Measurements from ENCODE around the gene MSX1. TPM values are rescaled to one million over a fixed set of nuclear protein-coding genes. Genes with fewer than 3 reads are reported as not detected.

The MSX1 gene
- total and polyA plus RNA-seq, 2 of the 8 experiments (the other 6 are each of a cell fraction or from before 2014, with no cell fraction given), result 0.47 TPM; not detected in 1

DNA sequence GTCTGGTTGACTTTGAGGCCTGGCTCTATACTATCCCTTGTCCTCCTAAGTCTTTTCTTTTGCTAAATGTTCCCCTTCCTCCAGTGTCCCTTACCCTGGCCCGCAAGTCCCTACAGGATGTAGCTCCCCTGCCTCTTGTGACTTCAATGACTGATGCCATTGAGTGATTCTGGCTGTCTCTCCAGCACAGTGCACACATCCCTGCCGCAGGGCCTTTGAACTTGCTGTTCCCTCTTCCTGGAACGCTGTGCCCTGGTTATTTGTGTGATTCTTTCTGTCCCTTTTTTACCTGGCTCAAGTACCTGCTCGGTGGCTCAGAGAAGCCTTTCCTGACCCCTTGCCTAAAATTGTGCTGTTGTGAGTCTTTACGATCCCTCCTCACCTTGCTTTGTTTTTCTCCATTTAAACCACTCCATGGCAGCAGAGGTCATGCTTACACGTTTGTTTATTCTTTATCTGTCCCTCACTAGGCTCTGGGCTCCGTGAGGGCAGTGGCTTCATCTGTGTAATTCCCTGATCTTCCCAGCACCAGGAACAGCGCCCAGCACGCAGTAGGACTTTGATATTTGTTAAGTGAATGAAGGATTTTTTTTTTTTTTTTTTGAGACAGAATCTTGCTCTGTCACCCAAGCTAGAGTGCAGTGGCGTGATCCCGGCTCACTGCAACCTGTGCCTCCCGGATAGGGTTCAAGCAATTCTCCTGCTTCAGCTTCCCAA lies 17.6 kb downstream of the MSX1 start:
- Histone ChIP-seq H3K56ac (replicated peaks; ENCODE audit: insufficient read length, low read depth, low read length) (no peak overlapping the region), H3K36me3 (ENCODE audit: control insufficient read depth in 2 of 4, insufficient read depth in 4 of 4, low read length in 3 of 4) (no peaks in the 10 kb centered on the region), H2BK15ac (ENCODE audit: low read length) (no peak overlapping the region; the same call in 1 of the 2 replicates), H3K18ac (ENCODE audit: extremely low read depth, low read length) (no peak overlapping the region), H3K9ac (replicated peaks in 1 of 4; ENCODE audit: extremely low read depth in 1 of 4, low read depth in 3 of 4, low read length in 3 of 4) (no peak overlapping the region), H3K4ac (replicated peaks; ENCODE audit: insufficient read length, low read depth, low read length) (no peak overlapping the region), H3K4me3 (ENCODE audit: extremely low read depth in 1 of 4, insufficient read depth in 2 of 4, low read depth in 3 of 4, low read length in 4 of 4) (no peak overlapping the region), H4K5ac (ENCODE audit: insufficient read length, low read depth, low read length) (no peak overlapping the region), H2BK5ac (ENCODE audit: low read depth, low read length) (no peak overlapping the region), H3K4me2 (ENCODE audit: insufficient read depth in 1 of 2, low read depth in 2 of 2, low read length in 2 of 2) (no peak overlapping the region), H3K4me1 (replicated peaks in 1 of 4; ENCODE audit: control insufficient read depth in 3 of 4, insufficient read depth in 4 of 4, low read length in 3 of 4) (peaks cover 0 to 4% (median 3%) of the 10 kb centered on the region in 4 experiments; a peak in 5 of 7 replicates), H3K79me2 (ENCODE audit: control insufficient read depth in 1 of 2, insufficient read depth in 2 of 2, low read length in 2 of 2) (no peaks in the 10 kb centered on the region), H3K79me1 (ENCODE audit: low read depth, low read length) (no peaks in the 10 kb centered on the region), H2BK20ac (ENCODE audit: low read length) (no peak overlapping the region), H3K9me3 (ENCODE audit: insufficient read depth in 2 of 2, low read depth in 1 of 2, low read length in 1 of 2) (no peaks in the 10 kb centered on the region), H4K91ac (replicated peaks; ENCODE audit: insufficient read length, low read length) (no peak overlapping the region), H4K20me1 (replicated peaks in 1 of 2; ENCODE audit: control insufficient read depth in 1 of 2, insufficient read depth in 2 of 2, low read length in 2 of 2) (peaks cover 0 to 14% of the 10 kb centered on the region in 2 experiments), H4K8ac (ENCODE audit: extremely low read depth, insufficient read depth, low read length) (no peak overlapping the region), H3K27ac (ENCODE audit: low read depth, low read length) (no peak overlapping the region), H2AK5ac (ENCODE audit: low read depth, low read length) (no peak overlapping the region), H2AFZ (ENCODE audit: low read length) (no peak overlapping the region), H3K27me3 (replicated peaks in 1 of 4; ENCODE audit: control insufficient read depth in 3 of 4, extremely low read depth in 1 of 4, insufficient read depth in 3 of 4, low read length in 3 of 4) (peaks cover 31 to 60% (median 48%) of the 10 kb centered on the region in 4 experiments), H3K14ac (ENCODE audit: insufficient read length) (no peak overlapping the region), H2BK120ac (replicated peaks; ENCODE audit: low read depth, low read length) (no peak overlapping the region), H3K23me2 (ENCODE audit: low read depth, low read length) (no peaks in the 10 kb centered on the region), H3K23ac (ENCODE audit: insufficient read length) (no peak overlapping the region), H2BK12ac (ENCODE audit: low read depth, low read length) (no peak overlapping the region)
- no peak for FAIRE-seq
- WGBS, 2 experiments (ENCODE audit: extremely low coverage in 1 of 2, insufficient coverage in 1 of 2, insufficient read length in 1 of 2, insufficient replicate concordance in 2 of 2, low coverage in 1 of 2, low lambda C conversion rate in 2 of 2, missing lambda C conversion rate in 1 of 2), result 78% methylated on average over 12 of the region's 12 CpGs; no CpG with 5 or more reads in 1 of the 2 experiments
- ChIA-PET POLR2A (ENCODE audit: partially characterized antibody) (no interaction called here), CTCF (ENCODE audit: partially characterized antibody) (interaction anchor here (1.0 to 4.4 kb wide), 7 partner anchors 10 to 583 kb away, joined by 3 to 11 read pairs (median 4); no protein-coding TSS in a partner anchor)
- DNase-seq (ENCODE audit: low read depth in 1 of 2, low spot score in 2 of 2), result no peak
- TF ChIP-seq MAFK (IDR thresholded peaks at IDR 0.05; ENCODE audit: low read depth, low read length) (no peak), RAD21 (IDR thresholded peaks at IDR 0.05 in 1 of 2, conservative IDR thresholded peaks at IDR 0.05 in 1 of 2; ENCODE audit: low read depth in 2 of 2, low read length in 2 of 2) (no peak), CBX5 (IDR thresholded peaks at IDR 0.05; ENCODE audit: low read depth, low read length) (no peak), CHD2 (IDR thresholded peaks at IDR 0.05; ENCODE audit: low read length) (no peak), SP1 (IDR thresholded peaks at IDR 0.05; ENCODE audit: low read depth, low read length) (no peak), HDAC2 (IDR thresholded peaks at IDR 0.05; ENCODE audit: borderline replicate concordance in 1 of 2, low read depth in 2 of 2, low read length in 2 of 2) (no peak), KDM5A (IDR thresholded peaks at IDR 0.05; ENCODE audit: low read length) (no peak), TAF7 (optimal IDR thresholded peaks at IDR 0.05; ENCODE audit: borderline replicate concordance, low read depth, low read length) (no peak), CEBPB (IDR thresholded peaks at IDR 0.05; ENCODE audit: low read depth, low read length) (no peak), SRF (IDR thresholded peaks at IDR 0.05; ENCODE audit: low read depth, low read length) (no peak)
- TF ChIP-seq, protein P1, sequence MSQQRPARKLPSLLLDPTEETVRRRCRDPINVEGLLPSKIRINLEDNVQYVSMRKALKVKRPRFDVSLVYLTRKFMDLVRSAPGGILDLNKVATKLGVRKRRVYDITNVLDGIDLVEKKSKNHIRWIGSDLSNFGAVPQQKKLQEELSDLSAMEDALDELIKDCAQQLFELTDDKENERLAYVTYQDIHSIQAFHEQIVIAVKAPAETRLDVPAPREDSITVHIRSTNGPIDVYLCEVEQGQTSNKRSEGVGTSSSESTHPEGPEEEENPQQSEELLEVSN (IDR thresholded peaks at IDR 0.05), result no peak
